Colon (tissue), 2 donors: Measurements from ENCODE around the gene GCNT2.
"Not testable (repeated sequence)": the region's sequence is repeated elsewhere in the genome, so short reads cannot be mapped to it uniquely, and the experiment has no call there.

Experiments
- FAIRE-seq: peaks from 2 replicates; lab custom pipeline; 2012; peaks lifted over from hg19 to GRCh38; lab: Jason Lieb, UNC
- donor health status: control.
- donor health status: control.

Gene GCNT2

DNA sequence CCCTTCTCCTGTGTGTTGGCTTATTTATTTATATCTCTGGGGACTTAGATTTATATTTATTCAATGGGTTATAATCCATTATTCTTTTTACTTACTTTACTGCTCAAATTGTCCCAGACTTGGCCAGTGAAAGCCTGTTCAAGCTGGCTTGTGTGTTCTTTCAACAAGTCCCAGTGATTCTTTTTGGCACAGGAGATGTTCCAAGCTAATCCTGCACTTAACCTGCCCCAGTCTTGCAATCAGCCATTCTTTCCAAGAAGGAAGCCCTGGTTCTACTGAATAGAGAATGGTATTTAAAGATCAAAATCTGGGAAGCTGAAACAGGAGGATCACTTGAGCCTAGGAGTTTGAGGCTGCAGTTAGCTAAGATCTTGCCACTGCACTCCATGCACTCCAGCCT, 26.7 kb downstream of the GCNT2 start:
- no peak for FAIRE-seq

DNA sequence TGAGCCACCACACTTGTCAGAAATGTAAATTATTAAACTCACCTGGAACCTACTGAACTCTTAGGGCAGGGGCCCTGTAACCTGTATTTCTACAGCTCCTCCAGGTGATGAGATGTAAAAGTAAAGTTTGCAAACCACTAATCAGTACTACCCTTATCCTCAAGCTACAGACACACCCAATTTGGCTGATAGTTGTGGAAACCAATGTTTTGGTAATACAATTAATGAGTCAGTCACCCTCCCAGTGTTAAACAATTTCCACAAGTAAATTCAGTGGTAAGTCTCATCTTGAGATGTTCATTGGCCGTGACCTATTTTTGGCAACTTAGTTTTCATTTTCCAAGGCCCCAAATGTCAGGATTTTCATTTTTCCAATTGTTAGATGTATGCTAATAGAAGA, 29.6 kb downstream of the GCNT2 start:
- no peak for FAIRE-seq

DNA sequence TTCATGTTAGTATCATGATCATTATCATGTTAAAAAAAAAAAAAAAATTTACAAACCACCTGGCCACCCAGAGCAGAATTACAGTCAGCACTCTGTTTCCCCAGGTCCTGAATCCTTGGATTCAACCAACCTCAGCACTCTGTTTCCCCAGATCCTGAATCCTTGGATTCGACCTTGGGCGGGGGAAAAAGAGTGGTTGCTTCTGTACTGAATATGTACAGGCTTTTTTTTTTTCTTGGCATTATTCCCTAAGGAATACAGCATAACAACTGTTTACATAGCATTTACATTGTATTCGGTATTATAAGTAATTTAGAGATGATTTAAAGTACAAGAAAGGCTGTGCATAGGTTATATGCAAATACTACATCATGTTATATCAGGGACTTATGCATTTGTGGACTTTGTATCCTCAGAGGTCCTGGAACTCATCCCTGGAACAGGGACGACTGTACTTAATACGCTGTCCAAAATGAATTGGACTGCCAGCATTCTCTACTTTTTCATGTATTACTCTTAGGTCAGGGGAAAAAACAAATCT, 31.2 kb downstream of the GCNT2 start:
- FAIRE-seq, result no peak

GRCh38 chr6:10553871-10554270, 32.7 kb downstream of the GCNT2 start:
- no peak for FAIRE-seq

DNA sequence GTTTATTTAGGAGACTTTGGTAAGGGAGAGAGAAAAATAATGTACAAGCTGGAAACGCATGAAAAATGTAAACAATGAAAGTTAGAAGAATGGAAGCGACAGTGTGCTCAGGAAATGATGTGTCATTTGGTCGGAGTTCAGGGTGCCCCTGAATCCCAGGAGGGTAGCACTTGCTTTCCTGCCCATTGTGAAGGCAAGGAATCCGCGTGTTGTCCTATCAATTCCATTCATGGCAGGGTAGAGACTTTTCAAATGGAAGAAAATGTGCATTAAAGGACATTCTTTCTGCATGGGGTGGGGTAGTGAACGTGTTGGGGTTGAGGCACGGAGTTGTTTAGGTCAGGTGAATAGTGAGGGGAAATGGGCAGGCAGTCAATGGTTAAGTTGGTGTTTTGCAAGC, 33.7 kb downstream of the GCNT2 start:
- no peak for FAIRE-seq

DNA sequence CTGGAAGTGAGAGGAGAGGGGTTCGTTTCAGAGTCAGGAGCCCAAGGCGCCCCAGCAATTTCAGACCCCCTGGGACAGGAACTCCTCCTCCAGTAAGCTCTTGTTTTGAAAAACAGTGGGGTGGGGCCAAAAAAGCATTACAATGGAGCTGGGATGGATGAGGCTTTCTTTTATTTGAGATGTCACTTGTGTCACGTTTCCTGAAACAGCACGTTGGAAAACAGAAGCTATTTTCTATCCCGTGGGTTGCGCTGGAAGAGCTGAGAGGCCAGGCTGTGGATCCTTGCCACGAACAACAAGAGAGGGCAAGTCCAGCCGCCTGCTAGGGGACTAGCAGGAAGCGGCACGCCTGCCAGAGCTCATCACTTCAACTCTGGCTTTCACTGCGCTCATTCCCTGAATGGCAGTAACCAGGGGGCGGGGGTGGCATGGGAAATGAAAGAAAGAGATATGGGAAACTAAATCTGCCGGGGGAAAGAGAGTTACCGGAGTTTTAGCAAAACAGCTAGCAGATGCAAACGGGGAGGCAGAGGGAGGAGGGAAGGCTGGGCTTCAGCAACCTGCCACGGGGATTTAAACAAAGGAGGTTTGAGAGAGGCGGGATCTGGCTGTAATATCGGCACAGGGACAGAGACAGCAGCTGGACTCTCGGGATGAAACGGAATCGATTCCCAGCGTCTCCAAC, 34.6 kb downstream of the GCNT2 start:
- no peak for FAIRE-seq

GRCh38 chr6:10556589-10556988, 35.4 kb downstream of the GCNT2 start:
- no peak for FAIRE-seq

DNA sequence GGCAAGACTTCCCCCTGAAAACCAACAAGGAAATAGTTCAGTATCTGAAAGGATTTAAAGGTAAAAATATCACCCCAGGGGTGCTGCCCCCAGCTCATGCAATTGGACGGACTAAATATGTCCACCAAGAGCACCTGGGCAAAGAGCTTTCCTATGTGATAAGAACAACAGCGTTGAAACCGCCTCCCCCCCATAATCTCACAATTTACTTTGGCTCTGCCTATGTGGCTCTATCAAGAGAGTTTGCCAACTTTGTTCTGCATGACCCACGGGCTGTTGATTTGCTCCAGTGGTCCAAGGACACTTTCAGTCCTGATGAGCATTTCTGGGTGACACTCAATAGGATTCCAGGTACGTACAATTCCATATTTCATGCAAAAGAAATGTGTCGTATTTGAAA, 35.8 kb downstream of the GCNT2 start:
- FAIRE-seq, result no peak

DNA sequence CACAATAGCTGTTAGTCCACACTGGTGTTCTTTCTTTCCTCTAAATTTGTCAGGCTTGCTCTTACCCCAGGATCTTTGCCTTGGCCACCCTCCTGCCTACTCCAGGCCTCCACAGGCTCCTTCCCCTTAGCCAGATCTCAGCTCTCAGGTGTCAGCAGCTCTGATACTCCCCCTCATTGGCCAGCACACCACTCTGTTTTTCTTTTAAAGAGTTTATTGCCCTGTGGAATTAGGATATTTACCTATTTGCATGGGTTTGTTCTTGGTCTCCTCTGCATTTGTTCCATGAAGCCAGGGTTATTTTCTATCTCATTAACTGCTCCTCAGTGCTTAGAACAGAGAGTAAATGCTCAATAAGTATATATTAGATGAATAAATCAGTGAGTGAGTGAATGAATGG, 36.8 kb downstream of the GCNT2 start:
- FAIRE-seq, result no peak

GRCh38 chr6:10558565-10558964, 37.4 kb downstream of the GCNT2 start:
- FAIRE-seq, result no peak

DNA sequence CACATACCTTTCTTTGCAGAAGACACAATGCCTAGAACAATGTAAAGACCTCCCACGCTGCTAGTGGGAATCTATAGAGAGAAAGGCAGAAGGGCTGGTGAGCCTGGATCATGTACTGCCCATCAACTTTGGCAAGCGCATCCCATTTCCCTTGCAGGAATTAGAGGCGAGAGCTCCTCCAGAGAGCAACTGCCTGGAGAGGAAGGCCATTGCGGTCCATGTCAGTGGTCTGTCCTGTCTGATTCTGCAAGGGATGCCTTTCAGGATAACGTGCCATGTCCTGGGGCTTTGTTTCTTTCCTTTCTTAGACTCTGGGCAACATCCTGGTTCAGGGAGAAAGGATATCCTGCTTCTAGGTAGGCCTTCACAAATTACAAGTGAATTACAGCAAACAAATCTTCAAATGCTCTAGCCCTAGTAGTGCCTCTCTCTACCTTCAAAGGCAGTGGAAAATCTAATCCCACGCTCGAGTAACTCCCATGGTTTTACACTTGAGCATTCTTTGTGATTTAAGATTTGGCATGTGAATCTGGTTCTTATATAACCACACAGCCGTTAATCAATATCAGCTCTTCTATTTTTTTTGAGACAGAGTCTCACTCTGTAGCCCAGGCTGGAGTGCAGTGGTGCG, 38.5 kb downstream of the GCNT2 start:
- no peak for FAIRE-seq

GRCh38 chr6:10561611-10562199, 40.6 kb downstream of the GCNT2 start:
- FAIRE-seq, result no peak

- no peak for FAIRE-seq
Measured at GRCh38 chr6:10564975-10565673, 44.0 kb downstream of the GCNT2 start.

- no peak for FAIRE-seq
Measured at GRCh38 chr6:10565913-10566312, 44.8 kb downstream of the GCNT2 start.

DNA sequence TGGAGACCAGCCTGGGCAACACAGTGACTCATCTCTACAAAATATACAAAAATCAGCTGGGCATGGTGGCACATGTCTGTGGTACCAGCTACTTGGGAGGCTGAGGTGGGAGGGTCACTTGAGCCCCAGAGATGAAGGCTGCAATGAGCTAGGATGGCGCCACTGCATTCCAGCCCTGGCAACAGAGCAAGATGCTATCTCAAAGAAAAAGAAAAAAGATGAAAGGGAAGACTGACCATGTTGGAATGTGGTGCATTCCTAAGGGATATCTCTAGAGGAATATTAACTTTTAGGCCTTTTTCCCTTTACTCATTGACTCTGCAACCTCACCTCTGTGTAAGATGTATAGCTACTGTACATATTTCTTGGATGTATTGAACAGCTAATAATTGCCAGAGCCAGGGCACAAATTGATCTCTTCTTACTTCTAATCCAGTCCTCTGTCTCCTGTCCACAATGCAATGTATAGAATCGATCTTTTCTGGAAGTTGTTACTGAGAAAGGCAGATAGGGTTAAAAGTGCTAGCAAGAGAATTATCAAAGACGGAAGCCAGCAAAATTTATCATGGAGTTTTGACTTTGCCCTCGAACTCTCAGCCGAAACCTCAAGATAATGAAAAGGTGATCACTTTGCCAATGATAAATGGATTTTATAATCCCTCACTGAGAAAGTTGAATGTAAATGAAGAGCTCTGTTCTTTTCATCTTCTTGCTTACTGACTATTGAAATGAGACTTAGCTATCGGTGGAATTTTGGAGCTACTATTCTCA, 46.3 kb downstream of the GCNT2 start:
- FAIRE-seq, result no peak

DNA sequence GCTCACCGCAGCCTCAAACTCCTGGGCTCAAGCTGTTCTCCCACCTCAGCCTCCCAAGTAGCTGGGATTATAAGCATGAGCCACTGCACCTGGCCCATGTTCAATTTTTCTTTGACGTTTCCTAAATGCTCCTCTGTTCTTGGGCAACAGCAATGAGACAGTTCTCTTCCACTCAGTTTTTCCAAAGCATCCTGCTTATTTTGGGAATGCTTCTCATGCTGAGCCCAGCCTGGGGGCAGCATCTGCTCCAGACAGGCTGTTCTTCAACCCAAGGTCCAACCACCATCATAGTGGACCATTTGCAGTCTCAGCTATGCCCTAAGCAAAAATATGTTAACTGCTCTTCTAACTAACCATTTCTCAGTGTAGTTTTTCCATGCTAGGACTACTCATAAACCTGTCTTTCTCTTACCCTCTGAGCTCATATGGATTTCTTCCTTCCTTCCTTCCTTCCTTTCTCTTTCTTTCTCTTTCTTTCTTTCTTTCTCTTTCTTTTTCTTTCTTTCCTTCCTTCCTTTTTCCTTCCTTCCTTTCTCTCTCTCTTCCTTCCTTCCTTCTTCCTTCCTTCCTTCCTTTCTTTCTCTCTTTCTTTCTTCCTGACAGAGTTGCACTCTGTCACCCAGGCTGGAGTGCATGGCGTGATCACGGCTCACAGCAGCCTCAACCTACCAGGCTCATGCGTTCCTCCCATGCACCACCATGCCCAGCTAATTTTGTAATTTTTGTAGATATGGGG, 48.4 kb downstream of the GCNT2 start:
- FAIRE-seq, result no peak

DNA sequence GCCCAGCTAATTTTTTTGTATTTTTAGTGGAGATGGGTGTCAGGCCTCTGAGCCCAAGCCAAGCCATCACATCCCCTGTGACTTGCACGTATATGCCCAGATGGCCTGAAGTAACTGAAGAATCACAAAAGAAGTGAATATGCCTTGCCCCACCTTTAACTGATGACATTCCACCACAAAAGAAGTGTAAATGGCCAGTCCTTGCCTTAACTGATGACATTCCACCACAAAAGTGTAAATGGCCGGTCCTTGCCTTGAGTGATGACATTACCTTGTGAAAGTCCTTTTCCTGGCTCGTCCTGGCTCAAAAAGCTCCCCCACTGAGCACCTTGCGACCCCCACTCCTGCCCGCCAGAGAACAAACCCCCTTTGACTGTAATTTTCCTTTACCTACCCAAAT, 54.4 kb downstream of the GCNT2 start:
- not testable (repeated sequence) for FAIRE-seq

- FAIRE-seq, result no peak
Measured at GRCh38 chr6:10576226-10576625, 55.1 kb downstream of the GCNT2 start.

- no peak for FAIRE-seq
Measured at GRCh38 chr6:10577112-10577511, 56.0 kb downstream of the GCNT2 start.

DNA sequence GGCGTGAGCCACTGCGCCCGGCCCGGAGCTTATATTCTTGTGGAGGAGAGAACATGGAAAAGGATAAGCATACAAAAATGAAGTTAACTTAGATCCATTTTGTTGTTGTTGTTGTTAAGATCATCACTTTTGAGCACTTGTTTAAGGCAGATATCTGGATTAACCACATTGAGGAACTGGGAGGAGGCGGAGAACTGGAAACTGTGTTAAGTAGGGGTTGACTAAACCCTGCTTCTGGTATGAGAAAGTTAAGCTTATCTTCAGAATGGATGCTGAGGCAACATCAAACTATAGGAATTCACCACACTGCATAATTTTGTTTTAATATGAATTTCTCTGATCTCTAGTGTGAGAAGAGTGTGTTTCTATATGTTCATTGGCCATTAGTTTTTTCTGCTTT, 57.6 kb downstream of the GCNT2 start:
- no peak for FAIRE-seq

- FAIRE-seq, result no peak
Measured at GRCh38 chr6:10579803-10580202, 58.7 kb downstream of the GCNT2 start.
